Cardiac septum (tissue), 1 donor: ENCODE measurements around the gene IDI1. TPM values are rescaled to one million over a fixed set of nuclear protein-coding genes. Genes with fewer than 3 reads are reported as not detected.

Experiments
- DNase-seq: peaks from one replicate; pipeline ENCODE4 v3.0.0-alpha.2; 2020; ENCODE audit warnings: low spot score
- intact Hi-C: fragments of 100-400 bp; cut with DNase I; formaldehyde crosslinking; loops from one replicate; pipeline ENCODE4 v1.14.0; 2022
- total RNA-seq: library from RNA; stranded (reverse); fragmentation: NEBNext Ultra II Directional; extraction: Animal tissue kit (Norgen Biotek cat#: 25700); gene quantifications from one replicate; pipeline ENCODE4 v1.2.1, GENCODE V29; 2021
- donor health status: DM: no; HTN: no; CAD: no.

Gene IDI1
- total RNA-seq, 1 donor from 2014 or later, result 28.9 TPM

- DNase-seq, result peak; percentile 55
- intact Hi-C loops, result no loop called here
Measured at GRCh38 chr10:1007583-1007982, 41.3 kb downstream of the IDI1 start.

- peak; percentile 63 for DNase-seq
- intact Hi-C loops, result no loop called here
Measured at GRCh38 chr10:1006573-1006972, 42.3 kb downstream of the IDI1 start.

GRCh38 chr10:1003884-1004670 is 44.8 kb downstream of the IDI1 start:
- DNase-seq, result peak; percentile 38
- intact Hi-C loops, result no loop called here

- intact Hi-C loops, result no loop called here
- no peak for DNase-seq
Measured at GRCh38 chr10:1002425-1003006, 46.4 kb downstream of the IDI1 start.

- intact Hi-C loops, result no loop called here
- DNase-seq, result peak; percentile 63
Measured at GRCh38 chr10:997266-998022, 51.5 kb downstream of the IDI1 start.

- intact Hi-C loops, result no loop called here
- DNase-seq, result peak; percentile 26
Measured at GRCh38 chr10:996031-996430, 52.9 kb downstream of the IDI1 start.

GRCh38 chr10:995559-995926 is 53.4 kb downstream of the IDI1 start:
- intact Hi-C loops, result no loop called here
- DNase-seq, result peak; percentile 41

GRCh38 chr10:994836-995558 is 53.9 kb downstream of the IDI1 start:
- DNase-seq, result no peak
- intact Hi-C loops, result no loop called here

GRCh38 chr10:992871-993270 is 56.0 kb downstream of the IDI1 start:
- DNase-seq, result peak; percentile 1
- intact Hi-C loops, result no loop called here

GRCh38 chr10:992467-992866 is 56.5 kb downstream of the IDI1 start:
- no peak for DNase-seq
- intact Hi-C loops, result no loop called here

- DNase-seq, result peak; percentile 14
- intact Hi-C loops, result no loop called here
Measured at GRCh38 chr10:990808-991207, 58.1 kb downstream of the IDI1 start.

Other genes with a start within 250 kb of the IDI1 start
- gene LARP4B, start 117.4 kb downstream of the IDI1 start, total RNA-seq, result 69.8 TPM
- gene GTPBP4, start 60.7 kb downstream of the IDI1 start, total RNA-seq, result 33.1 TPM
- gene IDI2, start 23.3 kb downstream of the IDI1 start, total RNA-seq, result 0.51 TPM
- gene WDR37, start 7.3 kb upstream of the IDI1 start, total RNA-seq, result 28.1 TPM